HL-60/S4 (cell line): ENCODE data around the gene ZNHIT6.

Experiments
- in situ Hi-C: fragments of 300-500 bp; cut with MboI; formaldehyde crosslinking; loops from 2 replicates; pipeline ENCODE4 v1.14.3; 2022; ENCODE audit warnings: low sequenced_read_pairs

ZNHIT6 gene

DNA sequence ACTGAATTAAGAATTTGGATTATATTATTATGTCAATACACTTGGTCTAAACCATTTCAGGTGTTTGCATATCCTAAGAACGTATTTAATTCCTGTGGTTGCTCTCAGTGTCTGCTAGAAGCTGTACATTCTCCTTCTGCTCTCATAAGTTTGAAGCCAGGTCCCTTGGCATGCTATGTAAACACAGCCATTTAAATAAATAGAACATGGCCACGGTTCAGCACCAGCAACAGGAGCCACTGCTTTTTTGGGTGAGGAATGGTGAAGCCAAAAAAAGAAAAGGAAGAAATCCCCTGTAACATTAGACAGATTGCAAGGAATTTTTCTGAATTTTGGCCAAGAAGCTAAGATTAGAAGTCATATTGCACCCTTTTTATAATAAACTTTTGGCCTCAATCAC, 108.6 kb downstream of the ZNHIT6 start:
- in situ Hi-C loops: no loop called here
